Activated CD4-positive, CD25-positive, alpha-beta regulatory T cell treated with anti-CD3 and anti-CD28 coated beads, Interleukin-2, amount 50 U/mL, for 16 hours (primary cell): ENCODE measurements around the gene ZNF793.

Source experiments
- DNase-seq: peaks from one replicate; pipeline ENCODE4 v3.0.0-alpha.2; 2020; ENCODE audit warnings: low read depth, low spot score

Gene ZNF793

GRCh38 chr19:37506387-37507166, at the start of gene ZNF793:
ZNF793 (plus strand) TSS chr19:37506939; CDS start chr19:37523440, 16,501 bp downstream.
- DNase-seq: peak; percentile 68

GRCh38 chr19:37466277-37466797, 40.4 kb upstream of the ZNF793 start:
- DNase-seq: no peak

DNA sequence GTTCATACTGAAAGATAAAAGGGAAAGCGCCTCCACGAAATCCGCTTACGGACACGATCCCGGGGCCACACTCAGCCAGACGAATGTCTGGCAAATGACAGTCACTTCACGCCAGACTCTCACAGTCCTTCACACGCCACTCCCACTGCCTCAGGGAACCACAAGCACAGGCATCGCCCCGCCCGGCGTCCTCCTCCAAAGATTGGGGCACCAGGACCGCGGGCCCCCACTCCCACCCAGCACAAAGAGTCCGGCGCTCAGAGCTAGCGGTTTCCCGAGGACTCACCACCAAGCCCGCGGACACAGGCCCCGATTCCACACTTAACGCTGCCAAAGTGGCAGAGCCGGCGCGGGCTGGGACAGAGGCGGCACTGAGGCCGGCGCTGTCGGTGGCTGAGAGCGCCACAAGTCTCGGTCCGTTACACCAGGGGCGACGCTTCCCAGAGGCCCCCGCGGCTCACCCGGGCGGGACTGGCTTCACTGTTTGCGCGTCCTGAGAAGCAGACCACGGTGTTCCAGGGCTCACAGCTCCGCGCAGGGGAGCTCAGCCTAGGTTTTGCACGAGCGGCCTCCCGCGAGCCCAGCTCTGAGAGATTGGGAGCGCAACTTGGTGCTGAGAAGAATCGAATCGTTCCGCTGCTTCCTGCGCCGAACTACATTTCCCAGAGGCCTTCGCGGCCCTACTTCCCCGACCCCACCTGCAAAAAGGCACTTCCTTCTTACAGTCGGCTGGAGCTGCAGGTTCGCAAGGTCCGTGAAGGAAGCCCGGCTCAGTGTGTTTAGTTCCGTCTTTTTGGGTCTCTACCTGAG, 39.7 kb upstream of the ZNF793 start, which contains the start of gene ZNF569:
Gene ZNF569, minus strand, starts transcription at position 647 of the 810 bp plus-strand sequence. CDS start 22,523 bp downstream, outside the sequence.
- peak; percentile 82 for DNase-seq

GRCh38 chr19:37467608-37468090, 39.1 kb upstream of the ZNF793 start:
- no peak for DNase-seq

DNA sequence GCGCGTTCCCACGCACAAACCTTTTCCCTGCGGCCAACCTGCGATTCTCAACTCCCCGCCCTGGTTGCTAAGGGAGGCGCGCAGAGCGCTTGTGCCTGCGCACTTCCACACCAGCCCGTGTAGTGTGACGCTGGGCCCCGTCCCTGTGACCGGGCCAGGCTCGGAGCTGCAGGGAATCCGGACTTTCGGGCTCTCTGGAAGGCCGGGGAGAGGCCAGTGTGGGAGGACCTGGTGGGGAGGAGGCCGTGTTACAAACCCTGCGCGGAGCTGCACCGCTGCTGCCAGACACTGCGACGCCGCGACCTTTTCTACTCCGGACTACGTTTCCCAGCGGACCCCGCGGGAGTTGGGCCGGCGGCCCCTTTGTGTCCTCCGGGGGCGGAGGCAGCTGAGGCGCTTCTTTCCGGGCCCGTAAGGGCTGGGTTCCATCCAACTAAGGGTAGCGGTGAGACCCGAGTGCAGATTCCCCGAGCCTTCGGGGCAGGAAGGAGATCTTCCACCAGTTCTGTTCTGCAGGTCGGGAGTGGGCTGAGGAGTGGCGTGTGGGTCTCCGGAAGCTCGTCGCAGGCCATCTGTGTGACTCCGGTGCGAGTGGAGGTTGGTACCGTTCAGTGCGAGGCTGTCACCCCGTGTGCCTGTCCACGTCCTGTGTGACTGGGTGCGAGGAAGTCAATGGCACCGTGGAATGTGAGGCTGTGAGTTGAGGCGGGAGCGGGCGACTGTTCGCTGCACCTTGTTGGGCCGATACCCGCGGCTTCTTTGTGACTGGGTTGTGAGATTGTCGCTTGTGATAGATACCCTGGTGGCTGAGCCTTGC, 37.6 kb upstream of the ZNF793 start, which contains the start of gene ZNF570:
Gene ZNF570, plus strand, starts transcription at position 396 of the 817 bp plus-strand sequence. CDS start 999 bp downstream, outside the sequence.
- peak; percentile 81 for DNase-seq

- DNase-seq: no peak
These were observed 36.5 kb upstream of the ZNF793 start for GRCh38 chr19:37470216-37470615.

GRCh38 chr19:37472165-37472564, 34.6 kb upstream of the ZNF793 start:
- DNase-seq: no peak

- no peak for DNase-seq
These were observed 22.2 kb upstream of the ZNF793 start for GRCh38 chr19:37484406-37485168.

DNA sequence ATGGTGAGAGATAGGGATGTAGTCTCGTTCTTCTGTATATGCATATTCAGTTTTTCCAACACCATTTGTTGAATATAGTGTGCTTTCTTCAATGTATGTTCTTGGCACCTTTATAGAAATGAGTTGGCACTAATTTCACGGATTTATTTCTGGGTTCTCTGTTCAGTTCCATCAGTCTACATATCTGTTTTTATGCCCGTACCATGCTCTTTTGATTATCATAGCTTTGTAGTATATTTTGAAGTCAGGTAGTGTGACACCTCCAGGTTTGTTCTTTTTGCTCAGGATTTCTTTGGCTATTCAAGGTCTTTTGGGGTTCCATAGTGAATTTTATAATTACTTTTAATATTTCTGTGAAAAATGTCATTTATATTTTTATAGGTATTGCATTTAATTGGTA, 14.5 kb upstream of the ZNF793 start:
- DNase-seq: no peak

DNA sequence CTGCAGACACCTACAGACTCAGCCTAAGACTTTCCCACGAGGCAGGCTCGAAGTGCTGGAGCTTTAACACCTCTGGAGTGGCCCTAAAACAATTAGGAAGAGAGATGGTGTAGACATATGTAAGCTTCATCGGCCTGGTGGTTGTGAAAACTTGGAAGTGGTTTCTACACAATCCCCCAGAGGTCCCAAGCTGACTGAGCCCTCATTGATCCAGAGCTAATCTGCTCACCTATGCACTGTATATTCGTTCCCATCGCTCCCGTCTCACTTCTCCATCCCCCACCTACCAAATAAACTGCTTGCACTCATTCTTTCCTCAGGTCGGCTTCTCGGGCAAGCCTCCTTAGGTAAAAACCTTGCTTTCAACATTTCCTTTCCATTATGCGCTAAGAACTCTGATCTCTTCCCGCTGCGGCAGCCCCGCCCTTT, 767 bp upstream of the ZNF793 start:
- DNase-seq: no peak

DNA sequence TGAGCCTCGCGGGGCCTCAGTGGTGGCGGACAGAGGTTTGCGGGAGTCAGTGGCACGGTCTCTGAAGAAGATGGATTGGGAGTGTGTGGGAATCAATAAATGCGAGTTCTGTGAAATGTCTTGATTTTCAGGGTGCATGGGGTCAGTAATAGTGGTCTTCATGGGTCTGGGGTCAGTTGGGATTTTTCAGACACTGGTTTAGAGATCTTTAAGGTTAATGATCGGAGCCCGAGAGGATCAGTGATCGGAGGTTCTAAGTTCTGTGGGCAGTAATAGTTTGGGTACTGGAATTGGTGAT, 377 bp downstream of the ZNF793 start:
- DNase-seq: no peak

DNA sequence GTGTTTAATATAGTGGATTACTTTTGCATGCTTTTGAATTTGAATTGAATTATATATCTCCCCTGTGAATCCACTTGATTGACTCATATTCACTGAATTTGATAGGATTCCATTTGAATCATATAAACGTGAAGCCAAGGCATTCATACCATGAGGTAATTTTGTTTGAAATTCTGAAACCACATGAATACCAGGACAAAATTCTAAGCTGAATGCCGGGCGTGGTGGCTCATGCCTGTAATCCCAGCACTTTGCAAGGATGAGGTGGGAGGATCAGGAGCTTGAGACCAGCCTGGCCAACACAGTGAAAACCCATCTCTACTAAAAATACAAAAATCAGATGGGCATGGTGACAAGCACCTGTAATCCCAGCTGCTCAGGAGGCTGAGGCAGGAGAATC, 4.4 kb downstream of the ZNF793 start:
- no peak for DNase-seq

- DNase-seq: no peak
These were observed 5.1 kb downstream of the ZNF793 start for GRCh38 chr19:37511821-37512220.

DNA sequence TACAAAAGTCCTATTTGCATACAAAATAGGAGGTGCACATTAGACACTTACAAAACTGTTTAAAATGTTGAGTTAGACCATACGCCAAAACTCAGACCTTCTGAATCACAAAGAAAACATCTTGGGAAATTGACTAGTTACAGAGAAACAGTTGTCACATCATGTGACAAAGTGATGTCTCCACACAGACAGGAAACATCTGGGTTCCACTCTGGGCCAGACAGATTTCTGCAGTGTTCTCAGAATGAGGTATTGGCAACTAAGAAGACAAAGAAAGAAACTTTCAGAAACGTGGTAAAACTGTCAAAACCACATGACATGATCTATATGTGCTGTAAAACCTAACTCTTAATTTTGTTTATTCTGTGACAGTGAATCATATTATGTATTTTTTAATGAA, 6.7 kb downstream of the ZNF793 start:
- DNase-seq: no peak

- DNase-seq: no peak
These were observed 13.2 kb downstream of the ZNF793 start for GRCh38 chr19:37519890-37520289.

GRCh38 chr19:37537391-37537947, 30.7 kb downstream of the ZNF793 start:
- DNase-seq: no peak

DNA sequence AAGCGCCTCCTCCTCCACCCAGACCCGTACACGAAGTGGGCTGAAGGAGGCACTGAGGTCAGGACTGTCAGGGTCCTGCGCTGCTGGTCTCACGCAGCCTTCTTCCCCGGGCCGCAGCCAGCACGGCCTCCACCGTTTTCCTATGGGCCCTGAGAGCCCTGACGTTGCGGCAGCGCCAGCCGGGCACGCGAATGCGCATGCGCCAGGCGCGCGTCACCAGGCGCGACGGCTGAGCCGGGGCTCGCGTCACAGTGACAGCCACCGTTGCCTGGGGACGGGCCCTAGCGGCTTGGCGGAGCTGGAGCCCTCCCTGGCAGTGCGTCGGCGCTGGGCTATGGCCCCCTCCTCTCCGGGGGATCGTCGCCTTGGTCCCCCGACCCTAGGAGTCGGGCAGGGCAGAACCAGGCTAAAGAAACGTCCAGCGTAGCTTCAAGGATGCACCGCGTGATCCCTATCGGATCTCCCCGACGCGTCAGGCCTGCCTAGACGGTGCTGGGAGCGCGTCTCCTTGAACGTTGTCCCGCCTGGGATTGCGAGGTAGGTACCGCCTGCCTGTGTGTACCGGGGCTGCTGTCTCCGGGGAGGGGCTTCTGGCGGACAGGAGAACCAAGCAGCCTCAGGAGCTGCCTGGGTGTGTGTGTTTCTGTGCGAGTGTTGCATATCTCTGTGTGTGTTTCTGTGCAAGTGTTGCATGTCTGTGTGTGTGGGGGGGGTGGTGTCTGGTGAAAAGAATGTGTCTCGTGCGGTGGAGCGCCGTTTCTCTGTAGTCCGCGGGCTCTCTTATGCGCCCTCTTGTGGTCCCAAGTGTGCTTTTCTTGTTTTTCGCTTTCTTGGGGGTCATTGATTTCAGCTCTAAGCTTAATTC, 44.6 kb downstream of the ZNF793 start:
- DNase-seq: peak; percentile 23

DNA sequence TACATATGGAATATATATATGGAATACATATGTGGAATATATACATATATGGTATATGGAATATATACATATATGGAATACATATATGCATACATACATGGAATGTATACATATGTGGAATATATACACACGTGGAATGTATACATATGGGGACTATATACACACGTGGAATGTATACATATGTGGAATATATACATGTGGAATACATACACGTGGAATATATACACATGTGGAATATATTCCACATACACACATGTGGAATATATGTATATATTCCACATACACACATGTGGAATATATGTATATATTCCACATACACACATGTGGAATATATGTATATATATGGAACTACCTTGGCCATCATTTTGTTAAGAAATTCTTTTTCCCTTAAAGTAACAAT, 56.8 kb downstream of the ZNF793 start:
- no peak for DNase-seq

DNA sequence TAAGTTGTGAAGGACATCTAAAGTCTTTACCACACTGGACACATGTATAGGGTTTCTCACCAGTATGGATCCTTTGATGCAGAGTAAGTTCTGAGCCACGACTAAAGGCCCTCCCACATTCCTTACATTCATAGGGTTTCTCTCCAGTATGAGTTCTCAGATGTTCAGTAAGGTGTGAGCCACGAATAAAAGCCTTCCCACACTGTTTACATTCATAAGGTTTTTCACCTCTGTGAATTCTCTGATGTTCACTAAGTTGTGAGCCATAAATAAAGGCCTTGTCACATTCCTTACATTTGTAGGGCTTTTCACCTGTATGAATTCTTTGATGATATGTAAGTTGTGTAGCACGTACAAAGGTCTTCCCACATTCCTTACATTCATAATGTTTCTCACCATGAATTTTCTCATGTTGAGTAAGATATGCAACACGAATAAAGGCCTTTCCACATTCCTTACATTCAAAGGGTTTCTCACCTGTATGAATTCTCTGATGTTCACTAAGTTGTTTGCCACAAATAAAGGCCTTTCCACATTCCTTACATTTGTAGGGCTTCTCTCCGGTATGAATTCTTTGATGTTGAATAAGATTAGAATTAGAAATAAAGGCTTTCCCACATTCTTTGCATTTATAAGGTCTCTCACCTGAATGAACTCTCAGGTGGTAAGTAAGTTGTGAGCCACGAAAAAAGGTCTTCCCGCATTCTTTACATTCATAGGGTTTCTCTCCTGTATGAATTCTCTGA, 58.1 kb downstream of the ZNF793 start:
- no peak for DNase-seq
